ENCODE data around the gene CLEC18B.

DNA sequence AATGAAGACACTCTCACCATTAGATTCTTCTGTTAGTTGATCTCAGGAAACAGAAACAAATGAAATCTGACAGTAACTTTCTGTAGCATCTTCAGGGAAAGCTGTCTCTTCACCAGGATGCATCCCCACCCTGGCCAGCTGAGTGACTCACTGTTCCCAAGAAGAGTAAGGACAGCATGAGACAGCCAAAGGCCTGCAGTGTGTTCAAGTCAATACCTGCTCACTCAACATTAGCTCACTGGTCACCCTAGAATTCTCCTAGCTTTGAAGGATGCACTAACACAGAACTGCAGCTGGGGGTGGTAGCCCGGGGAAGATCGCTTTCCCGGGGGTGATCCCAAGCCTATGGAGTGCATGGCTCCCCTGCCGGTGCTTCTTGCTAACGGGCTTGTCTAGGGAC, 28.2 kb upstream of the CLEC18B start:
- TF ChIP-seq POLR2AphosphoS5 (IDR thresholded peaks at IDR 0.05) (no peak), POLR2A (IDR thresholded peaks at IDR 0.05) (no peak), CTCF (IDR thresholded peaks at IDR 0.05) (no peak)
